GM19455 (cell line): ENCODE measurements around the gene PTCD1.

Experiments
- ATAC-seq: cut with Tn5 transposase; IDR thresholded peaks from one replicate; pipeline ENCODE4 v1.9.1; 2021; ENCODE audit not compliant: unreplicated experiment

The PTCD1 gene

DNA sequence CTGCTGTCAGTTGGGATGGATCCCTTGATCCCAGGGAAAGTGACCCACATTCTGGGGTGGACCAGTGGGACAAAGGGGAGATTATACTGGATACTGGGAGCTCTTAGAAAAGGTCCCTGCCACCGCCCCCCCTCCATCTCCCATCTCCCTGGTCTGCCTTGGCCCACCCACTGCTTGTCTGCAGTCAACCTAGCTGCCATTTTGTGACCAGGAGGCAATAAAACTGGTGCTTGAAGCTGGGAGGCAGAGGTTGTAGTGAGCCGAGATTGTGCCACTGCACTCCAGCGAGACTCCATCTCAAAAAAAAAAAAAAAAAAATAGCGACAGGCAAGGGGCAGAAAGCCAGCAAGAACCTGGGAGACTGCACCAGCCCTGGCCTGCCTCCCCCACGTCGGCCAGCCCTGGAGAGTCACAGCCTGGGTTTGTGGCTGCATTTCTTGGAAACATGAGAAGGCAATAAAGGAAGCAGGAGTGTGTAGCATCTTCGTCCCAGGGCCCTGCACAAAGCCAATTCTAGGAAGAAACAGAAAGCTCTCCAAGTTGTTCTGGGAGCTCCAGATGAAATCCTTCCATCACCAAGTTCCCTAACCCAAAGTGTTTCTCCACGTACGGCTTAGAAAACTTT, 68.7 kb downstream of the PTCD1 start:
- no peak for ATAC-seq

DNA sequence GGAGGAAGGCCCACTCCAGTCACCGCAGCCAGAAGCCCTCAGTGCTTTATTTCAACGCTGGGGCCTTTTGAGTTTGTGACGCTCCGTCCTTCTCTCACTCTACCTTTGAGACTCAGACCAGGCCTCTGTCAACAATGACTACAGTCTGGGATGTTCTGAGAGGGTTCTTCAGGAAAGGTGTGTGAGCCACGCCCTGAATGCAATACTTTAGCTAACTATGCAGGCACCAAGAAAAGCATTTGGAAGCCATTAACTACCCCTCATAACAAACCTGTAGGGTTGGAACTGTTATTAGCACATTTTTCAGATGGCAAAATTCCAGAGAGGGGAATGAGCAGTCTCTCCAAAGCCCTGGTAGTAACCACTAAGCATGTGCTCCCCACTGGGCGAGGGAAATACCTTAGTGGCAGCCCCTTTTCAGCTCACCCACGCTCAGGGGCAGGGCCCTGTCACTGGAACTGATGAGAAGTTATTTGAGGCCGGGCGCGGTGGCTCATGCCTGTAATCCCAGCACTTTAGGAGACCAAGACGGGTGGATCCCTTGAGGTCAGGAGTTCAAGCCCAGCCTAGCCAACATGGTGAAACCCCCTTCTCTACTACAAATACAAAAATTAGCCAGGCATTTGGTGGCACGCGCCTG, 69.7 kb downstream of the PTCD1 start:
- no peak for ATAC-seq
